HEK293 (cell line): ENCODE data around the gene SPACA7.

Experiments
- ZNF133 ChIP-seq: fragments of 450-650 bp; formaldehyde crosslinking; IDR thresholded peaks from 2 replicates; pipeline ENCODE4 v1.5.1; 2016; ENCODE audit warnings: missing biosample characterization, missing genetic modification characterization
- ZNF366 ChIP-seq: fragments of 450-650 bp; formaldehyde crosslinking; conservative IDR thresholded peaks from 2 replicates; pipeline ENCODE4 v1.5.1; 2016; ENCODE audit warnings: missing biosample characterization, missing genetic modification characterization
- ZNF660 ChIP-seq: fragments of 450-650 bp; IDR thresholded peaks from 2 replicates; pipeline ENCODE4 v1.5.1; 2018; ENCODE audit warnings: missing biosample characterization, mild to moderate bottlenecking, missing genetic modification characterization
- TF ChIP-seq, protein P1 (sequence below): fragments of 450-650 bp; formaldehyde crosslinking; IDR thresholded peaks from 2 replicates; pipeline ENCODE4 v1.5.1; 2016; ENCODE audit warnings: missing biosample characterization, missing genetic modification characterization
- TF ChIP-seq, protein P2 (sequence below): fragments of 450-650 bp; formaldehyde crosslinking; IDR thresholded peaks from 2 replicates; pipeline ENCODE4 v1.5.1; 2016; ENCODE audit warnings: missing biosample characterization, missing genetic modification characterization

DNA sequence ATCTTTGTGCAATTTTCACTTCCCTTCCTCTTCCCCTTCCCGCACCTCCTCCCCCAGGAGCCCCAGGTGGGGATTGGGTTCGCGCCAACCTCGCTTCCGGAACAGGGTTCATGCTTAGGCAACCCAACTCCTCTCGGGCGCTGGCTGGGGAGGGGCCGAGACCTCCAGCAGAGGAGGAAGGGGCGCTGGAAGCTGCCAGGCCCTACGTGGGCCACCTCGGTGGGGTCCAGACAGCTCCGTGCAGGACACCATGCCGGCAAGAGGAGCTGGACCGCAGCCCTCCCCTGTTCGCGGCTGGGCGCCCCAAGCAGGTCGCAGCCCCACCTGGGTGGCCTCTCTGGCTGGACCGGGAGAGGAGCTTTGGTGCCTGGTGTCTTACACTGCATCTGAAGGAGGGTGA lies 91.1 kb downstream of the SPACA7 start:
- TF ChIP-seq, protein P1, sequence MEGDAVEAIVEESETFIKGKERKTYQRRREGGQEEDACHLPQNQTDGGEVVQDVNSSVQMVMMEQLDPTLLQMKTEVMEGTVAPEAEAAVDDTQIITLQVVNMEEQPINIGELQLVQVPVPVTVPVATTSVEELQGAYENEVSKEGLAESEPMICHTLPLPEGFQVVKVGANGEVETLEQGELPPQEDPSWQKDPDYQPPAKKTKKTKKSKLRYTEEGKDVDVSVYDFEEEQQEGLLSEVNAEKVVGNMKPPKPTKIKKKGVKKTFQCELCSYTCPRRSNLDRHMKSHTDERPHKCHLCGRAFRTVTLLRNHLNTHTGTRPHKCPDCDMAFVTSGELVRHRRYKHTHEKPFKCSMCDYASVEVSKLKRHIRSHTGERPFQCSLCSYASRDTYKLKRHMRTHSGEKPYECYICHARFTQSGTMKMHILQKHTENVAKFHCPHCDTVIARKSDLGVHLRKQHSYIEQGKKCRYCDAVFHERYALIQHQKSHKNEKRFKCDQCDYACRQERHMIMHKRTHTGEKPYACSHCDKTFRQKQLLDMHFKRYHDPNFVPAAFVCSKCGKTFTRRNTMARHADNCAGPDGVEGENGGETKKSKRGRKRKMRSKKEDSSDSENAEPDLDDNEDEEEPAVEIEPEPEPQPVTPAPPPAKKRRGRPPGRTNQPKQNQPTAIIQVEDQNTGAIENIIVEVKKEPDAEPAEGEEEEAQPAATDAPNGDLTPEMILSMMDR (tag by site-specific recombination), result no peak
- no peak for TF ChIP-seq ZNF133
- TF ChIP-seq ZNF660, result no peak
- TF ChIP-seq, protein P2, sequence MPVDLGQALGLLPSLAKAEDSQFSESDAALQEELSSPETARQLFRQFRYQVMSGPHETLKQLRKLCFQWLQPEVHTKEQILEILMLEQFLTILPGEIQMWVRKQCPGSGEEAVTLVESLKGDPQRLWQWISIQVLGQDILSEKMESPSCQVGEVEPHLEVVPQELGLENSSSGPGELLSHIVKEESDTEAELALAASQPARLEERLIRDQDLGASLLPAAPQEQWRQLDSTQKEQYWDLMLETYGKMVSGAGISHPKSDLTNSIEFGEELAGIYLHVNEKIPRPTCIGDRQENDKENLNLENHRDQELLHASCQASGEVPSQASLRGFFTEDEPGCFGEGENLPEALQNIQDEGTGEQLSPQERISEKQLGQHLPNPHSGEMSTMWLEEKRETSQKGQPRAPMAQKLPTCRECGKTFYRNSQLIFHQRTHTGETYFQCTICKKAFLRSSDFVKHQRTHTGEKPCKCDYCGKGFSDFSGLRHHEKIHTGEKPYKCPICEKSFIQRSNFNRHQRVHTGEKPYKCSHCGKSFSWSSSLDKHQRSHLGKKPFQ (tag by site-specific recombination), result no peak
- no peak for TF ChIP-seq ZNF366
